H1 (cell line): Measurements from ENCODE around the gene CDCA3. TPM values are rescaled to one million over a fixed set of nuclear protein-coding genes. Genes with fewer than 3 reads are reported as not detected.

Experiments
- BCL11A ChIP-seq, 2 experiments: IDR thresholded peaks; one replicate each; pipeline ENCODE4 v1.6.1; 2011; ENCODE audit warnings: low read depth in 2 of 2, low read length in 2 of 2, mild to moderate bottlenecking in 2 of 2
- BRCA1 ChIP-seq: IDR thresholded peaks from 2 replicates; pipeline ENCODE4 v1.6.1; 2012; ENCODE audit warnings: low read depth, low read length, improper control_type of control experiment
- CBX5 ChIP-seq: fragments of 300-800, 300-1000 bp; sonication (generic); IDR thresholded peaks from 2 replicates; pipeline ENCODE4 v1.7.1; 2016; ENCODE audit warnings: antibody characterized with exemption, low read length, low read depth
- CHD1 ChIP-seq: IDR thresholded peaks from 2 replicates; pipeline ENCODE4 v1.6.1; 2012; ENCODE audit warnings: low read depth, low read length, improper control_type of control experiment
- CTBP2 ChIP-seq: IDR thresholded peaks from 2 replicates; pipeline ENCODE4 v1.7.0; 2011; ENCODE audit warnings: borderline replicate concordance, mild to moderate bottlenecking, moderate library complexity, mixed read lengths, low read length; ENCODE audit not compliant: insufficient read depth, insufficient read length
- E2F6 ChIP-seq: IDR thresholded peaks from 2 replicates; pipeline ENCODE4 v1.6.1; 2012; ENCODE audit warnings: inconsistent platforms
- HDAC6 ChIP-seq: IDR thresholded peaks from one replicate; pipeline ENCODE4 v1.7.1; 2012; ENCODE audit warnings: low read depth, mild to moderate bottlenecking, inconsistent platforms, low read length, moderate library complexity
- KDM5A ChIP-seq: fragments of 200-600 bp; IDR thresholded peaks from 2 replicates; pipeline ENCODE4 v1.7.1; 2012; ENCODE audit warnings: mild to moderate bottlenecking, low read length, inconsistent platforms, mixed read lengths
- MAFK ChIP-seq: IDR thresholded peaks from 2 replicates; pipeline ENCODE4 v1.6.1; 2012; ENCODE audit warnings: low read depth, mild to moderate bottlenecking, improper control_type of control experiment, low read length
- MAX ChIP-seq: IDR thresholded peaks from 2 replicates; pipeline ENCODE4 v1.6.1; 2012; ENCODE audit warnings: inconsistent platforms
- NRF1 ChIP-seq: IDR thresholded peaks from 2 replicates; pipeline ENCODE4 v1.6.1; 2011; ENCODE audit warnings: mild to moderate bottlenecking, low read depth, low read length, improper control_type of control experiment
- POLR2A ChIP-seq, 2 experiments: IDR thresholded peaks; 1 replicate in 1 of 2; 2 replicates in 1 of 2; pipeline ENCODE4 v1.6.1; 2011; ENCODE audit warnings: low read depth in 2 of 2, low read length in 2 of 2, mild to moderate bottlenecking in 2 of 2; ENCODE audit errors: control extremely low read depth in 1 of 2
- SAP30 ChIP-seq: fragments of 300-600 bp; sonication (generic); IDR thresholded peaks from 2 replicates; pipeline ENCODE4 v1.7.1; 2012; ENCODE audit warnings: low read length, moderate library complexity, mild to moderate bottlenecking, inconsistent platforms; ENCODE audit not compliant: insufficient read depth, insufficient replicate concordance
- SIN3A ChIP-seq, 2 experiments: IDR thresholded peaks in 1 of 2; conservative IDR thresholded peaks in 1 of 2; 2 replicates each; pipeline ENCODE4 v1.6.1; 2011 to 2012; ENCODE audit warnings: low read length in 2 of 2, improper control_type of control experiment in 1 of 2, low read depth in 1 of 2, mild to moderate bottlenecking in 1 of 2
- SIX5 ChIP-seq: IDR thresholded peaks from 2 replicates; pipeline ENCODE4 v1.6.1; 2011; ENCODE audit warnings: mild to moderate bottlenecking, low read depth, low read length
- SP2 ChIP-seq: IDR thresholded peaks from 2 replicates; pipeline ENCODE4 v1.6.1; 2012; ENCODE audit warnings: mild to moderate bottlenecking, low read length, inconsistent platforms
- TAF1 ChIP-seq: IDR thresholded peaks from 2 replicates; pipeline ENCODE4 v1.6.1; 2011; ENCODE audit warnings: mild to moderate bottlenecking, low read depth, low read length
- USF2 ChIP-seq: IDR thresholded peaks from 2 replicates; pipeline ENCODE4 v1.6.1; 2011; ENCODE audit warnings: low read length, improper control_type of control experiment
- polyA plus RNA-seq, 7 experiments: library from polyadenylated mRNA; depleted of rRNA in 3 of 7; stranded (reverse) in 5 of 7; unstranded in 2 of 7; fragments of >200 nt in 5 of 7; fragments of 200-250 nt in 2 of 7; gene quantifications; 1 replicate in 5 of 7; 2 replicates in 1 of 7; 4 replicates in 1 of 7; pipeline versions ENCODE4 v1.2.1 to v1.2.3, GENCODE V29; 2011 to 2013; ENCODE audit warnings: missing spikeins in 2 of 7, mixed read lengths in 2 of 7
- total RNA-seq: library from RNA; stranded (reverse); fragmentation: NEBNext Ultra II Directional; extraction: Animal tissue kit (Norgen Biotek cat#: 25700); gene quantifications from 2 replicates; pipeline ENCODE4 v1.2.1, GENCODE V29; 2021

The CDCA3 gene
- total and polyA plus RNA-seq, 2 of the 8 experiments (the other 6 are each of a cell fraction or from before 2014, with no cell fraction given): 47.7 to 71.2 TPM

- TF ChIP-seq KDM5A (no peak), TAF1 (no peak), SIN3A (conservative IDR thresholded peaks at IDR 0.05 in 1 of 2, IDR thresholded peaks at IDR 0.05 in 1 of 2; ENCODE audit: low read depth in 1 of 2, low read length in 2 of 2) (no peak), MAFK (no peak), CBX5 (no peak), CHD1 (no peak), POLR2A (IDR thresholded peaks at IDR 0.05; ENCODE audit: control extremely low read depth in 1 of 2, low read depth in 2 of 2, low read length in 2 of 2) (peak in 1 of 2 experiments; percentile 27; a peak in 1 of 3 replicates), SP2 (no peak), NRF1 (no peak), BCL11A (IDR thresholded peaks at IDR 0.05; ENCODE audit: low read depth in 2 of 2, low read length in 2 of 2) (no peak), USF2 (no peak), SIX5 (no peak), CTBP2 (no peak), HDAC6 (no peak), SAP30 (peak; percentile 11), E2F6 (no peak), MAX (no peak), BRCA1 (no peak)
Observed at GRCh38 chr12:6829536-6830220, 21.4 kb downstream of the CDCA3 start (continued).
